ENCODE data around the gene MKLN1. TPM values are rescaled to one million over a fixed set of nuclear protein-coding genes. Genes with fewer than 3 reads are reported as not detected.
"Not testable (repeated sequence)": the region's sequence is repeated elsewhere in the genome, so short reads cannot be mapped to it uniquely, and the experiment has no call there.

The MKLN1 gene
- total RNA-seq, 1 donor from 2014 or later, result 61.7 TPM

DNA sequence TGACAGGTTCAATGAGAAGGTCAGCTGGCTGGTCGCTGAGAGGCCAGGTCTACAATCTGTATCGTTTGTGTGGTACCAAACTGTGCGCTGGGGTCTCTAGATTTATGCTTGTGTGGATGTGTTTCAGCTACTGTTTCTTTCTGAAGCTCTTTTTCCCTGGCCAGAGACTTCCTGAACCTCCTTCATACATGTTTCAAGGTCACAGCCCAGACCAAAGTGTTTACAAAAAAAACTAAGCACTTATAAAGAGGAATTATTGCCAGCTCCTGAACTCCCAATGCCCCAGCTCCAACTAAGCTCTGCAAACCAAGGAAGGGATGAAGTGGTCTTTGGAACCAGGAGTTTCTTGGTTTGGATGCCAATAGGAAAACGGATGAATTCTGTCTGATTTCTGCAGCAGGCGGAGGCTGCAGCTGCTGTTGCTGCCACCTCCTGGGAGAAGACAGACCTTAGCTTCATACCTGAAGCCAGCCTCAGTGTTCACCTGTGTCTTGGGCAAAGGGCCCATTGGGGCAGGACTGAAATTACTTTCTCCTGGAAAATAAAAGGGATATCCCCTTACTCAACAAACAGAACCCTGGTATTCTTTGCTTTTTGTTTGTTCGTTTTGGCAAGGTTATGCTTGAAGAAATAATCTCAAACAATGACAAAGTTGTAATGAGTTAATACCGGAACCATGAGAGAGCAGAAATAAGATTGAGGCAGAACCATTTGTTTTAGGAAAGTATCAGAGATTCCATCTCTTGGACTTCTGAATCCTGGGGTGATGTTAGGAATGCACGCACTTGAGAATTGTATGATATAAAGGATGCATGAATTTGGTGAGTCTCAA is 24.6 kb upstream of the MKLN1 start:
- Mint-ChIP-seq H3K4me3 (no peak overlapping the region), H3K4me1 (no peaks in the 10 kb centered on the region), H3K27ac (no peak overlapping the region), H3K36me3 (peaks cover 6% of the 10 kb centered on the region), H3K27me3 (ENCODE audit: low read depth) (no peaks in the 10 kb centered on the region), H3K9me3 (peaks cover 18% of the 10 kb centered on the region)
- no peak for TF ChIP-seq CTCF (IDR thresholded peaks at IDR 0.05; ENCODE audit: unreplicated experiment)
- DNase-seq (ENCODE audit: low spot score in 2 of 2, unreplicated experiment in 2 of 2), result no peak

- H3K4me3 Mint-ChIP-seq, result no peak overlapping the region
- DNase-seq (ENCODE audit: low spot score in 2 of 2, unreplicated experiment in 2 of 2), result no peak
- peaks cover 10% of the 10 kb centered on the region for H3K36me3 Mint-ChIP-seq
- no peak overlapping the region for H3K27ac Mint-ChIP-seq
- no peaks in the 10 kb centered on the region for H3K4me1 Mint-ChIP-seq
- no peak for TF ChIP-seq CTCF (IDR thresholded peaks at IDR 0.05; ENCODE audit: unreplicated experiment)
- peaks cover 24% of the 10 kb centered on the region for H3K9me3 Mint-ChIP-seq
- H3K27me3 Mint-ChIP-seq (ENCODE audit: low read depth), result no peaks in the 10 kb centered on the region
Measured at GRCh38 chr7:131305152-131305551, 22.5 kb upstream of the MKLN1 start.

DNA sequence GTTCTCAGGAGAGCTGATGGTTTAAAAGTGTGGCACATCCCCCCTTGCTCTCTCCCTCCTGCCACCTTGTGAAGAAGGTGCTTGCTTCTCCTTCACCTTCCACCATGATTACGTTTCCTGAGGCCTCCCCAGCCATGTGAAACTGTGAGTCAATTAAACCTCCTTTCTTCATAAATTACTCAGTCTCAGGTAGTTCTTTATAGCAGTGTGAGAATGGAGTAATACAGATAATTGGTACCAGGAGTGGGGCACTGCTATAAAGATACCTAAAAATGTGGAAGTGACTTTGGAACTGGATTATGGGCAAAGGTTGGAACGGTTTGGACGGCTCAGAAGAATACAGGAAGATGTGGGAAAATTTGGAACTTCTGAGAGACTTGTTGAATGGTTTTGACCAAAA is 21.6 kb upstream of the MKLN1 start:
- H3K4me3 Mint-ChIP-seq; DNase-seq (ENCODE audit: low spot score in 2 of 2, unreplicated experiment in 2 of 2); H3K27me3 Mint-ChIP-seq (ENCODE audit: low read depth); H3K36me3 Mint-ChIP-seq; H3K27ac Mint-ChIP-seq; H3K4me1 Mint-ChIP-seq: not testable (repeated sequence)
- peaks cover 30% of the 10 kb centered on the region for H3K9me3 Mint-ChIP-seq

DNA sequence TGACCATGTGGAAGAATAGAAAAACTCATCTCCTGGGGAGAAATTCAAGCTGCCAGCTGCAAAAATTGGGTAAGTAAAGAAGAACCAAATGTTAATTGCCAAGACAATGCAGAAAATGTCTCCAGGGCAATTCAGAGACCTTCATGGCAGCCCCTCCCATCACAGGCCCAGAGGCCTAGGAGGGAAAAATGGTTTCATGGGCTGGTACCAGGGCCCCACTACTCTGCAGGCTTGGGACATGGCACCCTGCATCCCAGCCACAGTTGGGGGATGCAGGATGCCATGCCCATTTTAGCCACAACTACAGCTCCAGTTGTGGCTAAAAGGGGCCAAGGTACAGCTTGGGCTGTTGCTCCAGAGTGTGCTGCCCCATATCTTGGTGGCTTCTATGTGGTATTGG is 20.9 kb upstream of the MKLN1 start:
- no peak for TF ChIP-seq CTCF (IDR thresholded peaks at IDR 0.05; ENCODE audit: unreplicated experiment)
- Mint-ChIP-seq H3K27ac (no peak overlapping the region), H3K9me3 (peaks cover 30% of the 10 kb centered on the region), H3K4me3 (no peak overlapping the region), H3K36me3 (peaks cover 10% of the 10 kb centered on the region), H3K4me1 (no peaks in the 10 kb centered on the region), H3K27me3 (ENCODE audit: low read depth) (no peaks in the 10 kb centered on the region)
- no peak for DNase-seq (ENCODE audit: low spot score in 2 of 2, unreplicated experiment in 2 of 2)

GRCh38 chr7:131307627-131308026 is 20.0 kb upstream of the MKLN1 start:
- no peak for DNase-seq (ENCODE audit: low spot score in 2 of 2, unreplicated experiment in 2 of 2)
- Mint-ChIP-seq H3K9me3 (peaks cover 34% of the 10 kb centered on the region), H3K36me3 (peaks cover 10% of the 10 kb centered on the region), H3K4me1 (no peaks in the 10 kb centered on the region), H3K4me3 (no peak overlapping the region), H3K27ac (no peak overlapping the region), H3K27me3 (ENCODE audit: low read depth) (no peaks in the 10 kb centered on the region)
- no peak for TF ChIP-seq CTCF (IDR thresholded peaks at IDR 0.05; ENCODE audit: unreplicated experiment)

DNA sequence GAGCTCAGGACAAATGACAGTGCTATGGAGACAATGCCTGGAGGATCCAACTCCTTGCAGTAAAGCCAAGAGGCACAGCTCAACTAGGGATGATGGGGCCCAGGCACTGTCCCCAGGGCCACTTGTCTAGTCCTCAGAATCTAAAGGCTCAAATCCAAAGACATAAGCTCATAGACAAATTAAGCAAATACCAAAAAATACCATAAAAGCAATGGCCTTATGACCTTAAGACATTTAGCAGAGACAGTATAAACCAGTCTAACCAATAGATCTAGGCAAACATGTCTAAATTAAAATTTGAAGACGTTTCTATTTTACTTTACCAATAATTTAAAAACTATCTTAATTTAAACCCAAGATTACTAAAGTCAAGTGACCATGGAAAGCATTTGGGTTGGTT is 14.8 kb upstream of the MKLN1 start:
- H3K4me3 Mint-ChIP-seq, result no peak overlapping the region
- H3K9me3 Mint-ChIP-seq, result peaks cover 39% of the 10 kb centered on the region
- no peaks in the 10 kb centered on the region for H3K27me3 Mint-ChIP-seq (ENCODE audit: low read depth)
- DNase-seq (ENCODE audit: low spot score in 2 of 2, unreplicated experiment in 2 of 2), result no peak
- H3K27ac Mint-ChIP-seq, result no peak overlapping the region
- no peaks in the 10 kb centered on the region for H3K4me1 Mint-ChIP-seq
- TF ChIP-seq CTCF (IDR thresholded peaks at IDR 0.05; ENCODE audit: unreplicated experiment), result no peak
- peaks cover 4% of the 10 kb centered on the region for H3K36me3 Mint-ChIP-seq
